ENCODE data around the gene PANK3.

PANK3 gene

DNA sequence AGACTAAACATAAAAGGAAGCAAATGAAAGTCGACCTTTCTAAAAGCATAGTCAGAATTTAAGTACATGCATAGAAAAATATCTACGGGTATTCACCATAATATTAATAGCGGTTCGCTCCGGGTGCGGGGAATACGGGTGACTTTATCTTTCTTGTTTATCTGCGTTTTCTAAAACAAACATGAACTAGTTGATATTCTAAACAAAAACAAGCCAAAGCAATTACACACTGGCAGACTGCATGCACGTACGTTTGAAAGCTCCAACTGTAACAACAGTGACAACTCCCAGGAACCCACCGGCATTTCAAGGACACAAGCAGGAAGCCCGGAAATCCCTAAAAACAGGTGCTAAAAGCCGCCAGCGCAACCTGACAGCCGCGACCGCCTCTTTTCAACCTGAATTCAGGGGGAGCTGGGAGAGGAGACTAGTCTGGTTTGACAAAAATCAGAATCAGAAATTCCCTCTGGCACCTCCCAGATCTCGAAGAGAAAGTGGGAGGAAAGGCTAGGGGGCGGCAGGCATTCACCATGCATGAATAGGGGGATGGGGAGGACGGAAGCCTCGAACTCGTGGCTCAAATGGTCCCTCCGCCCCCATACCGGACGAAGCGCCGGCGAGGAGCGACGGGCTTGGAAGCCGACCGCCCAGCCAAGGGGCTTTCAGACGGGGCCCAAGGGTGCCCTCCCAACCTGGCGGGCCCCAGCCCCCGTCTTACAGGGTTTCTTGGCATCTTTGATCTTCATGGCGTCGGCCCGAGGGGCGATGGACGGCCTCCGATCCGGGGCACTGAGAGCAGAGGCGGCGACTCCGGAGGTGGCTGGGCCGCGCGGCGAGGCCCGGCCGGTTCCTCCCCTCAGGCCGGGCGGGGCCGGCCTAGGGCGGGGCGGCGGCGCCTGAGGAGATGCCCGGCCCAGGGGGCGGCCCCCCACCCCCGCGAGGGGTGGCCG, at the start of gene PANK3:
Gene PANK3, minus strand, starts transcription at position 831 of the 950 bp plus-strand sequence. Its CDS starts 85 bp downstream, at position 746.
- no peak for TF ChIP-seq MYC (IDR thresholded peaks at IDR 0.05; ENCODE audit: low read depth, low read length)
- TF ChIP-seq, protein P1, sequence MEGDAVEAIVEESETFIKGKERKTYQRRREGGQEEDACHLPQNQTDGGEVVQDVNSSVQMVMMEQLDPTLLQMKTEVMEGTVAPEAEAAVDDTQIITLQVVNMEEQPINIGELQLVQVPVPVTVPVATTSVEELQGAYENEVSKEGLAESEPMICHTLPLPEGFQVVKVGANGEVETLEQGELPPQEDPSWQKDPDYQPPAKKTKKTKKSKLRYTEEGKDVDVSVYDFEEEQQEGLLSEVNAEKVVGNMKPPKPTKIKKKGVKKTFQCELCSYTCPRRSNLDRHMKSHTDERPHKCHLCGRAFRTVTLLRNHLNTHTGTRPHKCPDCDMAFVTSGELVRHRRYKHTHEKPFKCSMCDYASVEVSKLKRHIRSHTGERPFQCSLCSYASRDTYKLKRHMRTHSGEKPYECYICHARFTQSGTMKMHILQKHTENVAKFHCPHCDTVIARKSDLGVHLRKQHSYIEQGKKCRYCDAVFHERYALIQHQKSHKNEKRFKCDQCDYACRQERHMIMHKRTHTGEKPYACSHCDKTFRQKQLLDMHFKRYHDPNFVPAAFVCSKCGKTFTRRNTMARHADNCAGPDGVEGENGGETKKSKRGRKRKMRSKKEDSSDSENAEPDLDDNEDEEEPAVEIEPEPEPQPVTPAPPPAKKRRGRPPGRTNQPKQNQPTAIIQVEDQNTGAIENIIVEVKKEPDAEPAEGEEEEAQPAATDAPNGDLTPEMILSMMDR (IDR thresholded peaks at IDR 0.05; ENCODE audit: low read depth, low read length), result no peak
- TF ChIP-seq POLR2A (IDR thresholded peaks at IDR 0.05; ENCODE audit: extremely low read depth, insufficient read length), result peak; percentile 51
- DNase-seq (ENCODE audit: low read depth), result no peak
- peak within 1 kb of the TSS; percentile 98 for H3K4me3 ChIP-seq (ENCODE audit: low read depth, low read length)

DNA sequence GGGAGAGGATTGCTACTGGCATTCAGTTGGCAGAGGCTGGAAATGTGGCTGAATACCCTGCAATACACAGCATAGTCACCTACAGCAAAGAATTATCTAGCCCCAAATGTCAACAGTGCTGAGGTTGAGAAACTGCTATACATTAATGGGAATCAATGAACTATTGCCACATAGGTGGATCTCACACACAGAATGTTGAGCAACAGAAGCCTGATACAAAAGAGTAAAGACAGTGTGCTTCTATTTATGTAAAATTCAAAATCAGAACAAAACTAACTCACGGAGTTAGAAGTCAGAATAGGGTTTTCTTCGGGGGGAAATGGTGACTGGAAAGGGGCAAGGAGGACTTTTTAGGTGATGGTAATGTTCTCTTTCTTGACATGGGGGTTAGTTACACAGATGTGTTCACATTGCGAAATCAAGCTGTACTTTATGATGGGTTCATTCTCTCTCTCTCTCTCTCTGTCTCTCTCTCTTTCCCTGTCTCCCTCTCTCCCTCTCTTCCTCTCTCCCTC, 45.7 kb upstream of the PANK3 start:
- DNase-seq (ENCODE audit: low read depth), result peak; percentile 43
- no peak for TF ChIP-seq POLR2A (IDR thresholded peaks at IDR 0.05; ENCODE audit: extremely low read depth, insufficient read length)
- TF ChIP-seq, protein P1 (IDR thresholded peaks at IDR 0.05; ENCODE audit: low read depth, low read length), result no peak
- no peak for TF ChIP-seq MYC (IDR thresholded peaks at IDR 0.05; ENCODE audit: low read depth, low read length)
- TF ChIP-seq, protein P2, sequence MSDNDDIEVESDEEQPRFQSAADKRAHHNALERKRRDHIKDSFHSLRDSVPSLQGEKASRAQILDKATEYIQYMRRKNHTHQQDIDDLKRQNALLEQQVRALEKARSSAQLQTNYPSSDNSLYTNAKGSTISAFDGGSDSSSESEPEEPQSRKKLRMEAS (IDR thresholded peaks at IDR 0.05; ENCODE audit: low read depth, low read length), result no peak
- H3K4me3 ChIP-seq (ENCODE audit: low read depth, low read length), result no peak overlapping the region

DNA sequence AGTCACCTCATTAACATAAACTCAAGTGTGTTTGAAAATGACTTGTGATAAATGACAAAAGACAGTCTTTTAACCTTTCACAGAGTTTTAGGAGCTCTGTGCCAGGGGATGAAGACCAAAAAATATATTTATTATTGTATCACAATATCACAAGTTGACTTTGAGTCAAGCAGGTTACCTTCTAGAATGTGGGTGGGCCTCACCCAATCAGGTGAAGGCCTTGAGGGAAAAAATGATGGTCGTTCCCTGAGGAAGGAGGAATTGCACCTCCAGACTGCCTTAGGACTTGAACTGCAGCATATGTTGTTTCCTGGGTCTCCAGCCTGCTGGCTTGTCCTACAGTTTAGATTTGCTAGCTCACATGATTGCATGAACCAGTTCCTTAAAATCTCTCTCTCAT, 41.6 kb upstream of the PANK3 start:
- DNase-seq (ENCODE audit: low read depth), result no peak
- TF ChIP-seq, protein P2 (IDR thresholded peaks at IDR 0.05; ENCODE audit: low read depth, low read length), result no peak
- TF ChIP-seq MYC (IDR thresholded peaks at IDR 0.05; ENCODE audit: low read depth, low read length) (no peak), POLR2A (IDR thresholded peaks at IDR 0.05; ENCODE audit: extremely low read depth, insufficient read length) (no peak)
- TF ChIP-seq, protein P1 (IDR thresholded peaks at IDR 0.05; ENCODE audit: low read depth, low read length), result no peak

DNA sequence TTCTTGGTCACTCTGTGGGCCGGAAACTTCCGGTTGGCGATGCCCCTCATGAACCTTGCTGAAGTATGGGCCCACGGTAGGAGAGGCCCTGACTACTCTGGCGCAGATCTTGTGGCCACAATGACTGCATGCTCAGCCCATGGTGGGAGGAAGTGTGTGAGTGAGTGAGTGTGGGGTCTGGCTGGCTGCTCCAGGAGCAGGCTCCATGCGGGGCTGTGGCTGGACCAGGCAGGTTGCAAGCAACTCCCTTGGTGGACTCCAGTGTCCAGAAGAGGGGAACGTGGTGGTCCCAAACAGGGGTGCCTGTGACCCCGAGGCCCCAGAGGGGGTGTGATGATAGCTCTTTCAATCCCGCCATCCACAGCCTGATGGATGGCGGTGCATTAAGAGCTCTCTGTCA, 35.5 kb upstream of the PANK3 start:
- TF ChIP-seq POLR2A (IDR thresholded peaks at IDR 0.05; ENCODE audit: extremely low read depth, insufficient read length) (no peak), MYC (IDR thresholded peaks at IDR 0.05; ENCODE audit: low read depth, low read length) (no peak)
- TF ChIP-seq, protein P1 (IDR thresholded peaks at IDR 0.05; ENCODE audit: low read depth, low read length), result no peak
- TF ChIP-seq, protein P2 (IDR thresholded peaks at IDR 0.05; ENCODE audit: low read depth, low read length), result no peak
- no peak overlapping the region for H3K4me3 ChIP-seq (ENCODE audit: low read depth, low read length)

More for the DNA sequence above, 41.6 kb upstream of the PANK3 start:
- no peak overlapping the region for H3K4me3 ChIP-seq (ENCODE audit: low read depth, low read length)

DNA sequence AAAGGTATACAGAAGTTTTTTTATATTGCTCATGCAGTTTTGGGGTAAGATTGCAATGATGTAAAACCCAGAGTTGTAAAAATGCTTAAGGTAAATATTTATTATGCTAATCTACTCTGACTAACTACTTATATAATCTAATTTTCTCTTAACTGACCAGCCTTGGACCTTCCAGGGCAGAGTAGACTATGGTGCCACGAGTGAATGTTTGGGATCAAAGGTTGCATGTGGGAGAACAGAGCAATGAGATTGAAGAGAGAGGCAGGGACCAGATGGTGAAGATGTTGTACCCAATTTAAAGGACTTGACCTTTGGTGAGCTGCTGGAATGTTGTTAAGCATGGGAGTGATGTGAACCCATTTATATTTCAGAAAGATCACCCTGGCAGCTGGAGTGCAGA, 34.8 kb upstream of the PANK3 start:
- no peak for DNase-seq (ENCODE audit: low read depth)
- no peak overlapping the region for H3K4me3 ChIP-seq (ENCODE audit: low read depth, low read length)
- TF ChIP-seq MYC (IDR thresholded peaks at IDR 0.05; ENCODE audit: low read depth, low read length), result no peak
- TF ChIP-seq POLR2A (IDR thresholded peaks at IDR 0.05; ENCODE audit: extremely low read depth, insufficient read length), result no peak
- TF ChIP-seq, protein P2 (IDR thresholded peaks at IDR 0.05; ENCODE audit: low read depth, low read length), result no peak
- TF ChIP-seq, protein P1 (IDR thresholded peaks at IDR 0.05; ENCODE audit: low read depth, low read length), result no peak

More for the DNA sequence above, 35.5 kb upstream of the PANK3 start:
- DNase-seq (ENCODE audit: low read depth), result no peak

Measured in NB4 (cell line).